OCI-M2 (cell line): ENCODE results near the gene ARHGEF40.
A peak's percentile ranks its signal among the peaks of the same experiment; 100 is the strongest.

Experiments used
- DNase-seq: peaks from one replicate; lab custom pipeline; 2025; ENCODE audit not compliant: unreplicated experiment; lab: John Stamatoyannopoulos, UW

The ARHGEF40 gene

DNA sequence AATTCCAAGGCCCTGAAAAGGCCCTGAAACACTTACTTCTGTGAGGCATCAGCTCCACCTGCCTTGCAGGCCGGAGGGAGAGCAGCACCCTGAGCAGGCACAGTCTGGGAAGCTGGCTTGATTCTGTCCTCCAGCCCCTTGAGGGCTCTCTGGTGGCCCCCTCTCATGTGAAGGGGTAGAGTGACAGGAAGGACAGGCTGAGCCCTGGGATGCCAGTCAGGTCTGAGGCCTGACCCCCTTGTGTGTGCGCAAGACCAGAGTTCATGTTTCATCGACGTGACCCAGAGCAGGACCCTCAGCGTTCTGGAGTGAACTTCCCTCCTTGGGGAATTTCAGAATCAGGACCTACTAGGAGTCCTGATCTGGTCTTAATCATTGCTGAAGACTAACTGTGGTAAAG lies 11.2 kb upstream of the ARHGEF40 start:
- no peak for DNase-seq

DNA sequence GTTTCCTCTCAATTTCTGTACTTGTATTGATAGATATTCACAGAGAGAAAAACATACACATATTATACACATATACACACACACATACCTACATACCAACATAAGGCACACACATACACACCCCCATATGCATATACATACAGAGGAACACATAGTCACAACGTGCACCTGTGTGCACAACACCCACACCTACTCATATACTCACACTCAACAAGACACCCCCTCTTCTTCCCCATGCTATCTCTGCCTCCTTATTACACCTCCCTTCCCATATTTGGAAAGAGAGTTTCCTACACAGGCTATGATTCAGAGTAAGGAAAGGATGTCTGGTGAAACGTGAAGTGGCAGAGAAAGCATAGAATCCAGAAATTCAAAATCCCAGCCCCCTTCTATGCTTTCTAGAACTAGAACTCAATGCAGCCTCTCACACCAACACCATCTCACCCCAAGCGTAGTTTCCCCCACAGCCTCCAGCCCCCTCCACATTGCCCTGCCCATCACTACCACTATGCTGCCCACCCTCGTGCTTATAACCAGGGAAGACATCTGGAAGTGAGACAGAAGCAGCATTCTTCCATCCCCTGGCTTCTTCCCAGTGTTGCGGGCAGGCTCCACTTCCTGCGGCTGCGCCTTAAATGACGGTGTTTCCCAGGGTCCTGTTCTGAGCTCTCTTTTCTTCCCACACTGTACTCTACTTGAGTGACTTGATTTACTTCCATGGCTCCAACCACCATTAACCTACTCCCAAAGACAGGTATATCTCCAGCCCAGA lies 10.1 kb upstream of the ARHGEF40 start:
- DNase-seq = no peak

DNA sequence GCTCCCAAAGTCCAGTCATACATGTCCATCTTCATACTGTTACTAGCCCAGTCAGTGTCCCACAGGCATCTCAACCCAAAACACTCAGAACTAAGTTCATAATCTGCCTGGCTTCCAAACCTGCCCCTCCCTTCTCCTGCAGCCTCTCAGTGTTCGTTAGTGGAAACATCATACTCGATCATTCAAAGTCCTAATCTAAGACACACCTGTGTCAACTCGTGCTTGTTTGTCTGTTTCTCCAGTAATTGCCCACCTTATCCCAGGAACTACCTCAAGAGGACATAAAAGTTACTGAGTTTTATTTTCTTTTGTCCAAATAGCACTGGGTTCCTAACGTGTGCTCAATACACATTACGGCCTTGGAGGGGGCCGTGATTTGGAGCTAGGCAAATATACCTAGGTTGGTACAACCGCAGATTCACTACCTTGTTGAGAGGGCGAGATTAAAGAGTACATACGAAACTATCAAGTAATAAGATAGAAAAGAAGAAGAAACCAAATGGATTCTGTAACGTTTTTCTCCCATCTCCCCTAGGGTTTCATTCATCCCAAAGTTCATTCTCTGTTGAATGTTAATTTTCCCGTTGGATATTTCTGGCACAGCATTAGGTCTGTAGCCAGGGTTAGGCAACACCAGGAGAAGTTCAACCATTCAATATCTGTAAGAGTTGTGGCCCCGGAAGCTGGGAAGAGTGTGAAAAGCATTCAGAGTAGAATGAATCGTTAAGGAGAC lies 9.3 kb upstream of the ARHGEF40 start:
- no peak for DNase-seq

DNA sequence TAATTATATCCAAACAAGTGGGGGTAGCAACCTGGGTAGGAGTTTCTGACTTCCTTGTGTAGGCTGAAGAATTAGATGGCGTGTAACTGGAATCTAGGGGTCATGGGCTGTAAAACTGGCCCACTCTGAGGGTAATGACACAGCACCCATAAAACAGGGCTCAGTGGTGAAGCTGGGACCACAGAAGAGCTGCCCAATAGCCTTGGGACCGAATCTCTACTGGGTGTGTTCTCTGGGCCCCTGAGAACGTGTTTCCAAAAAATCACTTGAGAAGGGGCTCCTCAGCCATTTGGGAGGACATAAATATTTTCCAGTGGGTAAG lies 8.8 kb upstream of the ARHGEF40 start:
- no peak for DNase-seq

DNA sequence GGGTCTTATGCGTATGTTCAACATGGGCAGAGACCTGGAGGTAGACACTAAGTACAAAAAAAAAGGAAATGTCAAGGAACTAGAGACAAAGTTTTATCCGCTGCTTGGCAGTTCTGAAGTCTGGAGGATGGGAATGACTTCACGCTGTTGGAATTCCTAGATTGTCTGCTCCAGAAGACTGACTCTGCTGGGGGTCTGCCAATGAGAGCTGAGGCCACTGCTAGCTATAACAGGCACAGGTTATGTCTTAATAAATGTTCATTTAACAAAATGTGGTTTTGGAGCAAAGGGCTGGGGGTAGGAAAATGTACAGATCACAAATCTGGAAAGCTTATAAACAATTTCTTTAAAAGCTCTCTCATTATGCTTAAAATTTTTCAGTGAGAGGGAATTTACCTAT lies 6.6 kb upstream of the ARHGEF40 start:
- no peak for DNase-seq

DNA sequence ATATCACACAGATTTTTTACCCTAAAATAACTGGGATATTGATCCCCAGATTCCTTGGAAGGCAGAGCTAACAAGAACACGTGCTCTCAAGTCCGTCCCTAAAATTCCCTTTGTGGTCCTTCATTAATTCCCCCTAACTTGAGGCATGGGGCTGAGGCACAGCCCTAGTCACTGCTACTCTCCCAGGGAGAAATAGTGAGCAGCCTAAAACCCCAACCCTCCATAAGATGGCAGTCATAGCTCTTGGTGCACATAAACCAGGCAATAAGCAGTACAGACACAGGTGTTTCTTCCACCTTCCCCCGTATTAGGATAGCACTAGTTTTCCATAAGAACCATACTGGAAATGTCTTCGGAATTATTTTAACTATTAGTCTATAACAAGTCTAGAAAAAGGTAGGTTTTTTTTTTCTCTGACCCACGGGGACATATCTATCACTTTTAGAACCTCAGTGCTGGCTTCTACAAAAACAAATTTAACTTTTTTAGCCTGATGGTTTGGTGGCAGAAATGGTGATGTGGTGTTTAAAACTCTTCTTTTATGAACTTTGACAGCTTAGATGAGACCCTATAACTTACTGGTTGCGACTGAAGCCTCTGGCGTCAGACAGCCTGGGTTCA lies 3.1 kb upstream of the ARHGEF40 start:
- no peak for DNase-seq

DNA sequence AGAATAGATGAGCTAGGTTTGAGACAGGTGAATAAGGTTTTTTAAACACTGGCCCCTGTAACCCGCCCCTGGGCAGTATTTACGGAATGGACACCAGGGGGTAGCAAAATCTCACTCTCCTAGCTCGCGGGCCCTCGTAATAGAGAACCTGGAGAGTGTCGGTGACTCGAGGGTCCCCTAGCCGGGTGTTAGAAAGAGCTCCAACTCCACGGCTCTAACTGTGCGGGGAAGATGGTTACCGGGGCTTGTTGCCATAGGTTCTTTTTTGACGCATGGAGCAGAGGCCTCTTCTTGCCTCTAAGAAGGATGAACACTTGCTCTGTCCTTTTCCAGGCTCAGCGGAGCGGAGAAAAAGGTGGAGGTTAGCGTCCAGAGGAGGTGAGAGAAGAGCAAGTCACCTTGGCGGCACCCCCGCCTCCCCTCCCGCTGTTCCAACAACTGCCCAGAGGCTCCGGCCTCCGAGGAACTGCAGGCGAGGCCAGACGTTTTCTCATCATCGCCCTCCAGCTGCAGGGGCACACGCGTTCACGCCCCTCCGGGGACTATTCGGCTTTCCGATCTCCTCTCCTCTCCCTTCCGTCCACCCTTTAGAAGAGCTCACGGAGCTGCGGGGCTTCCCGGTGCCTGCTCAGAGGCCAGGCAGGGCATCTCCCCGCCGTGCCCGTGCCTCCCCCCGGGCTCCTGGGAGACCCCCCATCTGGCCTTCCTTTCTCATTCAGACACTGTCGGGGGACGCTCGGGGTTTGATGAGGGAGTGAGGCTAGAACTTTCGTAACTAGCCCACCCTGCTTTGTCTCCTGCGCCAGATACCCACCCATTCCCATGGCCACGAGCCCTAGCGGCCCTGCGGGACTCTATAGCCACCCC lies 1.4 kb upstream of the ARHGEF40 start:
- no peak for DNase-seq

DNA sequence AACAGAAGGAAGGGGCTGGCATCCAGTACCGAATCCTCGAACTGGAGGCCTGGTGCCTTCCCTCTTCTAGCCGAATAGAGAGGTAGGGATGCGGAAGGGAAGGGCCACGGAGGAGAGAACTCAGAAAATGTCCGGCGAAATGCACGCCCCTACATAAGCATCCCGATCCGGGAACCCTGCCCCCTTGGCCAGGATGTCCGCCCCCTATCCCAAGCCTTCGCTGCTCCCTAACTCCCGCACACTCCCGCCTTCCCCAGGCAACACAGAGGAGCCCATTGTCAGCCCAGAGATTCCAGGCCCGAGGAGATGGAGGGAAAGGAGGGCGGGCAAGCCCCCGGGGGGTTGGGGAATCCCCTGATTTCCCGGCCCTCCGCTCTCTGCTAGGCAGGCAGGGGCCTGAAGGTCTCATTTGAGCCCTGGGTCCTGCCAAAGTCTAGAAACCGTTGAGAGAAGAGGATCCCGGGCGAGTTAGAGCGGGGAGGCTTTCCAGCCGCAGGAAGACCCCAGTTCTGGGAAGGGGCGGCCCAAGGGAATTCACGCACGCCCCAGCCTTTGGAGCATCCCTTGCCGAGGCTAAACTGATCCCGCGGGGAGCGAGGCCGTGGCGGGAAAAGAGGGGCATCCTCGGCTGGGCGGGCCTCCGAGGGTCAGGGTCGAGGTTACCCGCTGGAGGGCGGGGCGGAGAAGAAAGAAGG lies 569 bp upstream of the ARHGEF40 start:
- DNase-seq = no peak

DNA sequence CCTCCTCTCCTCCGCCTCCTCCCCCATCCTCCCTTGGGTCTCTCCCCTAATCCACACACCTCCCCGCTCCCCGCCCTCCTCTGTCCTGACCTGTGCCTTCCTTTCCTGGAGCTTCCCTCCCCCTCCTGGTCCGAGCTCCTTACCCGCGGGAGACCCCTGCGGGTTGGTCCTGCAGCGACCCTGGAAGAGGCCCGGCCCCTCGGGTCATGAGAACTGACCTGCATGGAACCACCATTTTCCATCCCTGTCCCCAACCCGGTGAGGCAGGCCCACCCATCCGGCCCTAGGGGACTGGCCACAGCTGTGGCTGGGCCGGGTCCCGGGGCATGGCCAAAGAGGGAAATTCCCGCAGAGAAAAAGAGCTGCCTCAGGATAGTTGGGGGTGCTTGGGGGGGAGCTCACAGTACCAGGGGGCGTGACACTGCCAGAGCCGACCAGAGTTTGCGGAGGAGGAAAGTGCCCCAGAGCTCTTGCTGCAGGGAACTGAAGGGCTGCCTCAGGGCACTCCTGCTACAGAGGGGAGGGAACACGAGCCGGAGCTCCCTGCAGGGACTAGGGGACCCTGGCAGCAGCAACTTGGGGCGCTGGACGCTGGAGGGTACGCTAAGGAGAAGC lies 613 bp downstream of the ARHGEF40 start:
- no peak for DNase-seq

DNA sequence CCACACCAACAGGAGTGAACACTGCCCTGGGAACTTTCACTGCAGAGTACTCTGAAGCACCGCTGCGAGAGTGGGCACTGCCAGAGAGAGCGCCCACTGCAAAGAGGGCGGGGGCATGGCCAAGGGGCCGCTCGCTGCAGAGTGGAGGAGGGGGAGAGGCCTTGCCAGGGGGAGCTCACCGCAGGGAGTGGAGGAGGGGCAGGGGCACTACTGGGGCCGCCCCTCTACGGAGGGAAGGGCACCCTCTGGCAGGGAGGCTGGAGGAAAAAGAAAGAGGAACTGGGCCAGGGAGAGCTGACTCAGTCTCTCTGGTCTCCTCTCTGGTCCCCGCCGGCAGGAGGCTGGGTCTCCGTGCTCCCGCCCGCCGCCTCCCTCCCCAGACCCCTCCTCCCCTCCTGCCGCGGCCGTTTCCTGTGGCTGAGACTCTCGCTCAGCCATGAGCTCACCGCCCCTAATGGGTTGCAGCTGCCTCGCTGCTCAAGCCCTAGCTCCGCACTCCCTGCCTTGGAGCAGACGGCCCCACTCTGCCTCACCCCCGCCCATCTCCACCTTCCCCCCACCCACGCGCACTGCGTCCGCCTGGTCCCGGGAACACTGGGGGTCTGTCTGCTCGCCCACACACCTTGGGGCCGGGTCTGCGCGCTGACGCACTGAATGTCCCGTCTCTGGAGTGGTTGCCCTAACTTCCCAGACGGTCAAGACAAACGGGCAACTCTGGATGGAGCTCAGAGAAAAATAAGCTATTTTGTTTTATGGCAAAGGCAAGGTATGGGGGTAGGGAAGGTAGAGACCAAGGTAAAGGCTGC lies 1.3 kb downstream of the ARHGEF40 start:
- peak; percentile 71 for DNase-seq

DNA sequence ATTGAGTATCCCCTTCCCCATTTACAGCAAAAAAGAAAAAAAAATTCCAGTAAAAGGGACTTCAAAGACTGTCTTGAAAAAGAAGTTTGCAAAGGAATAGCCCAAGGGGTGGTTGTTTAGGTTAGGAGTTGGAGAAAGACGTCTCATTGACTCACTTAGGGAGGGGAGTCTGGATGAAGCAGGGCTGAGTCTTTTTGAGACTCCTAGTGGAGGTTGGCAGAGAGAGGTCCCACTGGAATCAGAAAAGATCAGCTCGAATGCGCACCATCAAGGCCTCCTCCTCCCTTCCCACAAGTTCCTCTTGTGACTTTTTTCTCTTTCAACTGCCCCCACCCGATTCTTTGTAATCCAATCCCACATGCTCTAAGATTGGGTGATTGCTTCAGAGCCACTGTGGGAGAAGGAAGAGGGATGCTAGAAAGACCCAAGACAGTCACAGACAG lies 1.9 kb downstream of the ARHGEF40 start:
- no peak for DNase-seq

DNA sequence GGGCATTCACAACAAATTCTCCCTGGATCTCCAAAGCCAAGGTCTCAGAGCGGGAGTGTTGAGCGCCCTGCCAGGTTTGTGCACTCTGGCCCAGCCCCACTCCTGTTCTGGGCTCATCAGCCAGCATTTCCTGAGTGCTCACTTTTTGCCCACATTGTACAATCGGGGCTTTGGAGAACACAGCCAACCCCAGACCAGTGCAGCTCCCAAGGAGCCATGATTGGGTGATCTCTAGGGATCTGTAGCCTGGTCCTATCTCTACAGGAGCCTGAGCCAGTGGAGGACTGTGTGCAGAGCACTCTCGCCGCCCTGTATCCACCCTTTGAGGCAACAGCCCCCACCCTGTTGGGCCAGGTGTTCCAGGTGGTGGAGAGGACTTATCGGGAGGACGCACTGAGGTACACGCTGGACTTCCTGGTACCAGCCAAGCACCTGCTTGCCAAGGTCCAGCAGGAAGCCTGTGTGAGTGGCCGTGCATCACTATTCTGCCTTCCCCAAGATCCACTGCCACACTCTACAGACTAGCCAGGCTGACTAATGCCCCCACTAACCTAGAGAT lies 2.8 kb downstream of the ARHGEF40 start:
- DNase-seq = no peak

DNA sequence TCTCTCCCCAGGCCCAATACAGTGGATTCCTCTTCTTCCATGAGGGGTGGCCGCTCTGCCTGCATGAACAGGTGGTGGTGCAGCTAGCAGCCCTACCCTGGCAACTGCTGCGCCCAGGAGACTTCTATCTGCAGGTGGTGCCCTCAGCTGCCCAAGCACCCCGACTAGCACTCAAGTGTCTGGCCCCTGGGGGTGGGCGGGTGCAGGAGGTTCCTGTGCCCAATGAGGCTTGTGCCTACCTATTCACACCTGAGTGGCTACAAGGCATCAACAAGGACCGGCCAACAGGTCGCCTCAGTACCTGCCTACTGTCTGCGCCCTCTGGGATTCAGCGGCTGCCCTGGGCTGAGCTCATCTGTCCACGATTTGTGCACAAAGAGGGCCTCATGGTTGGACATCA lies 3.8 kb downstream of the ARHGEF40 start:
- no peak for DNase-seq

DNA sequence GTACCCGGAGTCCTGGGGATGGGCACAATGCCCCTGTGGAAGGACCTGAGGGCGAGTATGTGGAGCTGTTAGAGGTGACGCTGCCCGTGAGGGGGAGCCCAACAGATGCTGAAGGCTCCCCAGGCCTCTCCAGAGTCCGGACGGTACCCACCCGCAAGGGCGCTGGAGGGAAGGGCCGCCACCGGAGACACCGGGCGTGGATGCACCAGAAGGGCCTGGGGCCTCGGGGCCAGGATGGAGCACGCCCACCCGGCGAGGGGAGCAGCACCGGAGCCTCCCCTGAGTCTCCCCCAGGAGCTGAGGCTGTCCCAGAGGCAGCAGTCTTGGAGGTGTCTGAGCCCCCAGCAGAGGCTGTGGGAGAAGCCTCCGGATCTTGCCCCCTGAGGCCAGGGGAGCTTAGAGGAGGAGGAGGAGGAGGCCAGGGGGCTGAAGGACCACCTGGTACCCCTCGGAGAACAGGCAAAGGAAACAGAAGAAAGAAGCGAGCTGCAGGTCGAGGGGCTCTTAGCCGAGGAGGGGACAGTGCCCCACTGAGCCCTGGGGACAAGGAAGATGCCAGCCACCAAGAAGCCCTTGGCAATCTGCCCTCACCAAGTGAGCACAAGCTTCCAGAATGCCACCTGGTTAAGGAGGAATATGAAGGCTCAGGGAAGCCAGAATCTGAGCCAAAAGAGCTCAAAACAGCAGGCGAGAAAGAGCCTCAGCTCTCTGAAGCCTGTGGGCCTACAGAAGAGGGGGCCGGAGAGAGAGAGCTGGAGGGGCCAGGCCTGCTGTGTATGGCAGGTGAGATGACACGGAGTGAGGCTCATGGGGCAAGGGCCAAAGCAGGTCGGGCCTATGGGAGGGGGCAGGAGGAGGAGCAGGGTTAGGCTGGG lies 4.5 kb downstream of the ARHGEF40 start:
- DNase-seq = no peak

DNA sequence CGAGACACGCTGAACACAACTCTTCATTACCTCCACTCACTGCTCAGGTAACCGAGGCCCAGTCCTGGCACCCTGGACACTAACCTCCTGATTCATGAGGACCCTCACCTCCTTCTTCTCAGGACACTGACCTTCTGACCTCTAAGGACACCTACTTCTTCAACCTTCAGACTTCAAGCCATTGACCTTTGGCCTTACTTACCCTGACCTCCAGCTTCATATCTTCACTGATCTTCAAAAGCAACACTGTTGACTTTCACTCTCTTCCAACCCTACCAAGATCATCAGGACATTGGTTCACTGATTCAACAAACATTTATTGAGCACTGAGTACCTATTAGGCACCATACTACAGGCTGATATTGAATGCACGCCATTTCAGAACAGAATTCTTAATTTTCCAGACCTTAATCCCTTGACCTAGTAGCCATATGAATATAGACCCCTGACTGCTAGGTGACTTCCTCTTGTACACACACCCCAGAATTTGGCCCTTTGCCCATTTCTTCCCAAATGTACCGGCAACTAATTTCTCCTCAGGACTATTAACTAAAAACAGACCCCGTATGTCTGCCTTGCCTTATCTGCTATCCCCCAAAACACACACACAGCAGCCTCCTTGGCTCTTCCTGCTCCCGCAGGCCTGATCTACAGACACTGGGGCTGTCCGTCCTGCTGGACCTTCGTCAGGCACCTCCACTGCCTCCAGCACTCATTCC lies 5.8 kb downstream of the ARHGEF40 start:
- no peak for DNase-seq

DNA sequence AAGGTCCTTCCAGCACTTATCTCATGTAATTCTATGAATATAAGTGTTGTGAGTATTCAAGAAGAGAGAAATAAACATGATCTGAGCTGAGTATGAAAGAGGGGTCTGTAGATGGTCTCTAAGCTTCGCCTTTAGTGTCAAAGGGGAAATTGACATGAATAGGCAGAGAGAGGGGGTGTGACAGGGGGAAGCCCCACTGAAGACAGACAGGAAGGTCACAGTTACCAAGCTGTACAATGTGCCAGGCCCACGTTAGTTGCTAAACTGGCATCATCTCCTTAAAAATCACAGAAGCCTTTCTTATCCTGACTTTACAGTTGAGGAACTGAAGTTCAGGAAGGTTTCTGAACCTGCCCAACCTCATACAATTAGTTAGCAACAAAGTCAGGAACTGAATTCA lies 7.6 kb downstream of the ARHGEF40 start:
- DNase-seq = no peak

DNA sequence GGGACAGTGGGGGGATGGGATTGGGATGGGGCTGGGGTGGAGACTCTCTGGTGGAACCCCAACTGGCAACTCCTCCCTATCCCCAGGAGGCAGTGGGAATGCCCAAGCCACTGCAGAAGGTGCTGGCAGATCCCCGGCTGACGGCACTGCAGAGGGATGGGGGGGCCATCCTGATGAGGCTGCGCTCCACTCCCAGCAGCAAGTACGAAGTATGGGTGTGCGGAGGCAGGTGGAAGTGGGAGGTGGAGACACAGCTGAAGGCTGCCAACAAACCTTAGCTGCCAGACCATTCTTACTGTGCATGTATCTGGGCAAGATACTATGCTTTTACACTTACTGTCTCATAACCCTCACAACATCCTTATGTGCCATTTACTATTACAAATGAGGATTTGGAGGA lies 8.2 kb downstream of the ARHGEF40 start:
- DNase-seq = no peak

DNA sequence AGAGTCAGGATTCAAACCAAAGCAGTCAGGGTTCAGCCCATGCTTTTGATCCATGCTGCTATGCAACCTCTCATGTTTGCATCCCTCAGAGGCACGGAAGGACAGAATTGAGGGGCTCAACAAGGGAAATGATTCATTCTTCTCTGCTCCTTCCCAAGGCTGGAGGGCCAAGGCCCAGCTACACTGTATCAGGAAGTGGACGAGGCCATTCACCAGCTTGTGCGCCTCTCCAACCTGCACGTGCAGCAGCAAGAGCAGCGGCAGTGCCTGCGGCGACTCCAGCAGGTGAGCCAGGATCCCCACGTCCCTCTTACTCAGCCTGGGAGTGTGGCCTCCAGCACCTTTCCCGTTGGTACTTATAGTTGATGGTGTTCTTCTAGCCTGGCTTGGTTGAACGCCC lies 8.6 kb downstream of the ARHGEF40 start:
- no peak for DNase-seq
